Measurements from ENCODE around the gene FSTL5.

FSTL5 gene

DNA sequence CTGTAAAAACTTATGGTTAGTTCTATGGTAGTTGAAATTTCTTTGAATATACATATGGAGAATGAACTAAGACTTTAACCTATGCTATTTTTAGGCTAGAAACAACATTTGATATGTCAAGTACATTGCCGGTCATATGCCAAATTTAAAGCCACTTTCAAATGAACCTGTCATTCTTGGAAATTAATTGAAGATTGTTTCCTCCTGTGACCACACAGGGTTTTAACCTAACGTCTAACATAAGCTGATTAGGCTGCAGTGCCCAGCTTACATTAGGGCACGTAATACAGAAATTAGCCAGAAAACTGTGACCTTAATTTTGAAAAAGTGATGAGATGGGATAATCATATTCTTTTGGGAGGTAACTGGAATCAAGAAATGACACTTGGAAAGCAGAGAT lies 645.9 kb downstream of the FSTL5 start:
- no peak for DNase-seq
- no peaks in the 10 kb centered on the region for H3K4me1 ChIP-seq
- TF ChIP-seq CTCF (IDR thresholded peaks at IDR 0.05; ENCODE audit: low read depth, low read length): no peak

GRCh38 chr4:161505141-161505540 lies 658.7 kb downstream of the FSTL5 start:
- Histone ChIP-seq H3K36me3 (no peaks in the 10 kb centered on the region), H3K9me3 (no peaks in the 10 kb centered on the region), H3K27me3 (no peaks in the 10 kb centered on the region), H3K4me3 (ENCODE audit: low read depth, low read length) (no peak overlapping the region), H3K4me1 (no peaks in the 10 kb centered on the region)
- TF ChIP-seq CTCF (IDR thresholded peaks at IDR 0.05; ENCODE audit: low read depth, low read length): no peak
- no peak for DNase-seq

More for the DNA sequence above, 645.9 kb downstream of the FSTL5 start:
- Histone ChIP-seq H3K36me3 (no peaks in the 10 kb centered on the region), H3K4me3 (ENCODE audit: low read depth, low read length) (no peak overlapping the region), H3K27me3 (no peaks in the 10 kb centered on the region), H3K9me3 (no peaks in the 10 kb centered on the region)

- Histone ChIP-seq H3K4me3 (ENCODE audit: low read depth, low read length) (no peak overlapping the region), H3K36me3 (no peaks in the 10 kb centered on the region), H3K4me1 (no peaks in the 10 kb centered on the region), H3K27me3 (no peaks in the 10 kb centered on the region), H3K9me3 (no peaks in the 10 kb centered on the region)
- TF ChIP-seq CTCF (IDR thresholded peaks at IDR 0.05; ENCODE audit: low read depth, low read length): no peak
- no peak for DNase-seq
Measured at GRCh38 chr4:161498155-161498554, 665.6 kb downstream of the FSTL5 start.

GRCh38 chr4:161486461-161486860 lies 677.3 kb downstream of the FSTL5 start:
- DNase-seq: no peak

GRCh38 chr4:161466316-161466715 lies 697.5 kb downstream of the FSTL5 start:
- Histone ChIP-seq H3K4me3 (ENCODE audit: low read depth, low read length) (no peak overlapping the region), H3K36me3 (no peaks in the 10 kb centered on the region), H3K27me3 (no peaks in the 10 kb centered on the region), H3K4me1 (peaks cover 3% of the 10 kb centered on the region; the same call in 1 of the 2 replicates), H3K9me3 (no peaks in the 10 kb centered on the region)
- no peak for DNase-seq
- no peak for TF ChIP-seq CTCF (IDR thresholded peaks at IDR 0.05; ENCODE audit: low read depth, low read length)

More at GRCh38 chr4:161486461-161486860, 677.3 kb downstream of the FSTL5 start:
- Histone ChIP-seq H3K9me3 (no peaks in the 10 kb centered on the region), H3K4me3 (ENCODE audit: low read depth, low read length) (no peak overlapping the region), H3K36me3 (no peaks in the 10 kb centered on the region), H3K27me3 (no peaks in the 10 kb centered on the region), H3K4me1 (no peaks in the 10 kb centered on the region)
- TF ChIP-seq CTCF (IDR thresholded peaks at IDR 0.05; ENCODE audit: low read depth, low read length): no peak

GRCh38 chr4:161463436-161463835 lies 700.4 kb downstream of the FSTL5 start:
- Histone ChIP-seq H3K4me3 (ENCODE audit: low read depth, low read length) (no peak overlapping the region), H3K4me1 (peaks cover 3% of the 10 kb centered on the region; the same call in 1 of the 2 replicates), H3K27me3 (no peaks in the 10 kb centered on the region), H3K36me3 (no peaks in the 10 kb centered on the region), H3K9me3 (no peaks in the 10 kb centered on the region)
- no peak for DNase-seq
- TF ChIP-seq CTCF (IDR thresholded peaks at IDR 0.05; ENCODE audit: low read depth, low read length): no peak

Measured in BE2C (cell line).